NK-92 (cell line): ENCODE data around the gene COLEC11.

Experiments
- DNase-seq: peaks from one replicate; lab custom pipeline; 2025; ENCODE audit not compliant: unreplicated experiment; lab: John Stamatoyannopoulos, UW

The COLEC11 gene

DNA sequence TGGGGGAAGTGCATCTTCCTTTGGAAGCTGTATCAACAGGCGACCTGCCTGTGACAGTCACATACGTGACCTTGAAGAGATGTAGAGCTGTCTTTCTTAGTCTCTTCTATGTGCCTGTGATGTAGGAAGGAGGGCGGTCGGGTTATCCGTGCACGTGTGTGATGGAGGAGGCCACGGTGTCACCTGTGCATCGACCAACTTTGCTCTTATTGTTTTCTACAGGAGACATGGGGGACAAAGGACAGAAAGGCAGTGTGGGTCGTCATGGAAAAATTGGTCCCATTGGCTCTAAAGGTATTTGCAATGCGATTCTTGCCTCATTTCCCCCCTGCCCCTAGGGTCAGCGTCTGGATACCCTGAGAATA, 42.4 kb downstream of the COLEC11 start:
- DNase-seq: no peak

- DNase-seq: no peak
Observed at GRCh38 chr2:3637692-3638455, 43.0 kb downstream of the COLEC11 start.

DNA sequence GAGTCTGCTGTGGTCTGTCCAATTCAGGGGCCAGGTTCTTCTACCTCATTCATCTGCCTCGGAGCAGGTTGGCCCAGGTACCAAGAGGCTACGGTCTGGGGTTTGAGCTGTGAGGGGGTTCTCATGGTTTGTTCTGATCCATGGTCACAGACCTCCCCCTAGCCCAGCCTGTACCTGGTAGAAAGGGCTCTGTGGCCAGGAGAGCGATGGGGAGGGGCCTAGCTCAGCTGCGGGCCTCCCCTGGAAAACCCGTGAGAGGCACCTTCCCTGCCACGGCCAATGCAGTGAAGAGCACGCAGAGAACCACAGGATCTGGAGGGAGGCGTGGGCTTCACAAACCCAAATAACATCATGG, 43.5 kb downstream of the COLEC11 start:
- DNase-seq: no peak

GRCh38 chr2:3639015-3639630, 44.2 kb downstream of the COLEC11 start:
- DNase-seq: no peak

GRCh38 chr2:3639653-3640052, 44.7 kb downstream of the COLEC11 start:
- DNase-seq: no peak

DNA sequence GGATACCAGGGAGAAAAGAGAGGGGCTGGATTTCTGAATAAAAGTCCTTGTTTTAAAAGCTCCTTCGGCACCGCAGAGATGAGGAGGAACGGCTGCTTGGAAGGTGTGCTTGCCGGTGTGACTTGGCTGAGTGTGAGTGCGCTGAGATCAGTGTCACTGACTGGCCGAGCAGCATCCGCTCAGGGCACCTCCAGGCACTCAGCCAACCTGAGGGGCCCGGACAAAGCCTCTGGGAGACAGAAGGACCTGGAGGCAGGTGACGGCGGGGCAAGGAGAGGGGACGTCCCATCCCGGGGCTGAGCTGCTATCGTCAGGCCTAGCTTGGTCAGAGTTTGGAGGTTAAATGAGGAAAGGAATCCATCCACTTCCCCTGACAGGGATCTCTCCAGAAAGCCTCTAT, 46.3 kb downstream of the COLEC11 start:
- DNase-seq: no peak

- DNase-seq: no peak
Observed at GRCh38 chr2:3641841-3642421, 47.0 kb downstream of the COLEC11 start.

DNA sequence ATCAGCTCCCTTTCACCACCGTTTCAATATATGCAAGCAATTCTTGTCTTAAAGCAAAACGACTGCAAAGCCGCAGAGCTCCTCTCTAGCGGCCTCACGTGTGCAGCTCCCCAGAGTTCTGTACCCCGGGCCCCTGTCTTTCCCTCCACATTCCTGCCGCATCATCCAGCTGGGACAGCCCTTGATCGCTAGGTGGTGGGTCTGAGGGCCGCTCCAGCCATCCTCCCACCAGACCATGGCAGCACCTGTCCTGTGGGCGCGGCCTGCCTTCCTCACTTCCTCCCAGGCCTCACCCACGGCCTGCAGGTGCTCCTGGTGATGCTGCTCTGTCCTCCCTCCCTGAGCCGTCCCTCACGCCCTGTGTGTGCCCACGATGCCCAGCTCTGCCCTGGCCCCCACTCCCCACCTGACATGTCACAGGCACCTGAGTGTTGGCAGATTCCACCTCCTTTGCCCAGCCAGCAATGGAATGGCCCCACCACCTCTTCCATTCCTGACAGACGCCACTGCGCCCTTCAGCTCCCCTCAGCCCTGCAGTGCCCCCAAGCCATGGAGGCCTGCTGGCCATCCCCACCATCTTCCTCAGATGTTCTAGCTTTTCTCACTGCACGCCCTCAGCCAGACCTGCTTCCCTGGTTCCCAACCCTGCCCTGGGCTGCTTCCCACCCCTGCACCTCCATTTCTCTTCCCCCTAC, 47.8 kb downstream of the COLEC11 start:
- DNase-seq: no peak

DNA sequence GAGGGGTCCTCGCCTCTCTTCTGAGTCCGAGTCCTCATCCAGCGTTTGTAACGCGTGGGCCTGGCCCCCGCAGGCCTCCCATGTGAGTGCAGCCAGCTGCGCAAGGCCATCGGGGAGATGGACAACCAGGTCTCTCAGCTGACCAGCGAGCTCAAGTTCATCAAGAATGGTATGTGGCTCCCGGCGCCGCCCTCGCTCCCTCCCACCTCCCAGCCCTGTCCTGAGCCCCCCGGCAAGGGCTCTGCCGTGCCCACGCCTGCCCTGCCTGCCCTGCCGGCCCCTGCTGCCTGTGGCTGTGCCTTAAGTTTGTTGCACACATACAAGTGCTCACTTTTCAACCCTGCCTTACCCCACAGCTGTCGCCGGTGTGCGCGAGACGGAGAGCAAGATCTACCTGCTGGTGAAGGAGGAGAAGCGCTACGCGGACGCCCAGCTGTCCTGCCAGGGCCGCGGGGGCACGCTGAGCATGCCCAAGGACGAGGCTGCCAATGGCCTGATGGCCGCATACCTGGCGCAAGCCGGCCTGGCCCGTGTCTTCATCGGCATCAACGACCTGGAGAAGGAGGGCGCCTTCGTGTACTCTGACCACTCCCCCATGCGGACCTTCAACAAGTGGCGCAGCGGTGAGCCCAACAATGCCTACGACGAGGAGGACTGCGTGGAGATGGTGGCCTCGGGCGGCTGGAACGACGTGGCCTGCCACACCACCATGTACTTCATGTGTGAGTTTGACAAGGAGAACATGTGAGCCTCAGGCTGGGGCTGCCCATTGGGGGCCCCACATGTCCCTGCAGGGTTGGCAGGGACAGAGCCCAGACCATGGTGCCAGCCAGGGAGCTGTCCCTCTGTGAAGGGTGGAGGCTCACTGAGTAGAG, 48.7 kb downstream of the COLEC11 start:
- DNase-seq: no peak

GRCh38 chr2:3644246-3644525, 49.3 kb downstream of the COLEC11 start:
- no peak for DNase-seq

DNA sequence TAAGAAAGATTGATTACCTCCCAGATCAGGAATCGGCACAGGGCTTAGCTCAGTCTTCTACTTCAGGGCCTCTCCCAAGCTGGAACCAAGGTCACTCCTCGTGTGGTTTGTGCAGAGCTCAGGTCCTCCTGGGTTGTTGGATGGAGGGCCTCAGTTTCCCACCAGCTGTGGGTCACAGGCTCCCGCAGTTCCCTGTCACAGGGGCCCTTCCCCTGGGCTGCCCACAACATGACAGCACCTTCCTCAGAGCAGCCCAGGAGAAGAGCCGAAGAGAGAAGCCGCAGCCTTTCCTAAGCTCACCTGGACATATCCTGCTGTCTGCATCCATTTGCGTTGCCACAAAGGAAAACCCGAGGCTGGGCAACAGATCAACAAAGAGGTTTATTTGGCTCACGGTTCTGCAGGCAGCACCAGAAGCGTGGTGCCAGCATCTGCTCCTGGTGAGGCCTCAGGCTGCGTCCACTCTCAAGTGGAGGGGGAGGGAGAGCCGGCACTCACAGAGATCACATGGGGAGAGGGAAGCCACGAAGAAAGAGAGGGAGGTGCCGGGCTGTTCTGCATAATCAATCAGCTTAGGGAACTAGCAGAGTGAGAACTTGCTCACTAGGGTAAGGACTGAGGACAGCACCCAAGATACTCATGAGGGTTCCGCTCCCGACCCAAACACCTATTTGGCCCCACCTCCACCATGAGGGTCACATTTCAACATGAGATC, 50.1 kb downstream of the COLEC11 start:
- DNase-seq: no peak

GRCh38 chr2:3645745-3646389, 51.0 kb downstream of the COLEC11 start:
- no peak for DNase-seq

- no peak for DNase-seq
Observed at GRCh38 chr2:3646446-3646845, 51.5 kb downstream of the COLEC11 start.

- no peak for DNase-seq
Observed at GRCh38 chr2:3647246-3647645, 52.3 kb downstream of the COLEC11 start.

- DNase-seq: no peak
Observed at GRCh38 chr2:3647831-3648651, 53.1 kb downstream of the COLEC11 start.

DNA sequence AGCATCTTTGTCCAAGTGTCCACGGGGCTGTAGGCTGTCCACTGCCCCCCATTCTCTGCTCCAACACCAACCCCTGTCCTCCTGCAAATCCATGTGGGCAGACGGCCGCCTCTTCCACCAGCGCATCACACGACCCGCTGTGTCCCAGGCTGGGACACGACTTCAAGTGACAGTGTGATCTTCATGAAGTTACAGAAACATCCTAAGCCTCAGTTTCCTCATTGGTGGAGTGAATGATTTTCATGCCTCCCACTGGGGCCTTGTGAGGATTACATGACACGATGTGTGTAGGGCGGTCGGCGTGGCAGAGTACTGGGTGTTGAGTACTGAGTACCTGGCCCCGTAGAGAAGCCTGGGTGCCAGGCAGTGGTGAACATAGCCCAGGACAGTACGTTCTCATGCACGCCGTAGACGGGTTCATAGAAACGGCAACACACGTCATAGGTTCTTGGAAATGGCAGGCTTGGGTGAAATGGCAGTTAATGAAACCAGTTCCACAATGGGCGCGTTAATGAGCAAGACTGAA, 53.8 kb downstream of the COLEC11 start:
- DNase-seq: no peak

DNA sequence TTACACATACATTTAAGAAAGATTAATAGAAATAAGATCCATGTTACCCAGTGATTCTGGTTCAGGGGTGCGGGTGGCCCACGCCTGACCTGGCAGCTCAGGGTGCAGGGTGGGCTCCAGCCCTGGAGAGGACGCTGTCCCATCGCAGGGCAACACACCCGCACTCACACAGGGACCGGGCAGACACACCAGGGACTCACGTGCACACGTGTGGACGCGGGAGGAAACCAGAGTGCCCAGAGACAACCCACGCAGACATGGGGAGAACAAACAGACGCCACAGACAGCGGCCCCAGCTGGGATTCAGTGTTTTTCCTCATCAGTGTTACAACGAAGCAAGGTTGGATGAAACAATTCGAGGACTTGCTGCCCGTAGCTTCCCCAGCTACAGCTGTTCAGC, 54.7 kb downstream of the COLEC11 start:
- no peak for DNase-seq

DNA sequence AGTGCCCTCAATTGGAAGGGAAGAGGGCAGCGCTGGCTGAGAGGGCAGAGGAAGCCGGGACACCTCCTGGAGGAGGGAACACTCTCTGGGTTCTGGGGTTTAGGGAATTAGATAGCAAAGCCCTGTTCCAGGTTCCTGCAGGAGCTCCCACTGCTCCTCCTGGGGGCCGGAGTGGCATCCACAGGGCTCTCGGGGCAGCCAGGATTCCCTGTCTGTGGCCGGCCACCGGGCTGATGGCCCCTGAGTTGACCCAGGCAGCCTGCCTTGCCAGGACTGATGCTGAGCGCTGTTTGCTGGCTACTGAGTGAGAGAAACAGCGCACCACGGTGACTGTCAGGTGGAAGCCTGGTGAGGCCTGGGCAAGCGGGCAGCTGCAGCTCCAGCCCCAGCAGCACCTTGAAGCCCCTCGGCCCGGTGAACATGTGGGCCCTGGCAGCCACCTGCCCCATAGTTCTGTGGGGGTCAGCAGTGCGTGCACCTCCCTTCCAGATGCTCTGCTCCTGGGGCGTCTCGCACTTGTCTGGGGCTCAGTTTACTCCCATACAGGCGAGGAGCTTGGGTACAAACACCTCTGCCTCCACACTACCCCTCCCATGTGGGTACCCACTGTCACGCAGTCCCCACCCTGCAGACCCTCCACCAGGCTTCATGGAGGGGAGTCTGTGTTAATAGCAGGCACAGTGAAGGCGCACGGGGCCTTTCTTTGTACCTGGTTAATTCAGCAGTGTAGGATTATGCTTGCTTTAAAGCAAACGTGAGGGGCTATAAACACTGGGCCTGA, 55.4 kb downstream of the COLEC11 start:
- no peak for DNase-seq
